Lower leg skin (tissue), 4 donors: ENCODE data around the gene IPCEF1. TPM values are rescaled to one million over a fixed set of nuclear protein-coding genes. Genes with fewer than 3 reads are reported as not detected.

Source experiments
- DNase-seq, 2 donors: peaks; one replicate each; pipeline ENCODE4 v3.0.0-alpha.2; 2019; ENCODE audit warnings: low spot score in 2 of 2
- H3K4me3 ChIP-seq: fragments of 200-600 bp; sonication (generic); 2 replicates; pipeline ENCODE4 v1.5.1; 2017; ENCODE audit warnings: mild to moderate bottlenecking, low read depth; ENCODE audit not compliant: poor library complexity, severe bottlenecking
- CTCF ChIP-seq, 3 donors: fragments of 450-650 bp; IDR thresholded peaks; one replicate each; pipeline ENCODE4 v1.5.1; 2016; ENCODE audit warnings: antibody characterized with exemption in 3 of 3, mild to moderate bottlenecking in 3 of 3, moderate library complexity in 2 of 3
- POLR2A ChIP-seq, 2 donors: fragments of 450-650 bp; IDR thresholded peaks; one replicate each; pipeline ENCODE4 v1.6.1; 2016 to 2017; ENCODE audit warnings: antibody characterized with exemption in 2 of 2, mild to moderate bottlenecking in 1 of 2, moderate library complexity in 1 of 2
- WGBS, 2 donors: methylation state at CpG; one replicate each; pipeline ENCODE4 v1.1.5; 2018; 5-methylcytosine and 5-hydroxymethylcytosine counted together
- intact Hi-C: fragments of 100-400 bp; cut with DNase I; formaldehyde crosslinking; loops from one replicate; pipeline ENCODE4 v1.15.0; 2023; ENCODE audit warnings: low total_unique reads
- total RNA-seq, 4 donors: library from RNA; depleted of rRNA; stranded (reverse); fragments of >200 nt; gene quantifications; one replicate each; pipeline ENCODE4 v1.1.0, GENCODE V29; 2016

Gene IPCEF1
- total RNA-seq, 4 donors from 2014 or later = 0.67 to 1.7 (median 0.97) TPM

GRCh38 chr6:154236646-154237301 lies 119.8 kb downstream of the IPCEF1 start:
- intact Hi-C loops = no loop called here
- H3K4me3 ChIP-seq = no peak overlapping the region
- TF ChIP-seq POLR2A (IDR thresholded peaks at IDR 0.05) (no peak), CTCF (IDR thresholded peaks at IDR 0.05) (no peak)
- WGBS, 2 donors = 63% methylated on average over 4 of the region's 4 CpGs
- DNase-seq = no peak

- no peak overlapping the region for H3K4me3 ChIP-seq
- intact Hi-C loops = no loop called here
- 78 to 90% methylated on average over 4 of the region's 4 CpGs for WGBS, 2 donors
- no peak for DNase-seq
- no peak for TF ChIP-seq CTCF (IDR thresholded peaks at IDR 0.05)
- no peak for TF ChIP-seq POLR2A (IDR thresholded peaks at IDR 0.05)
Measured at GRCh38 chr6:154234019-154234772, 122.4 kb downstream of the IPCEF1 start.

- TF ChIP-seq POLR2A (IDR thresholded peaks at IDR 0.05) (no peak), CTCF (IDR thresholded peaks at IDR 0.05) (no peak)
- no peak for DNase-seq
- intact Hi-C loops = no loop called here
- 92 to 93% methylated on average over 2 of the region's 2 CpGs for WGBS, 2 donors
- H3K4me3 ChIP-seq = no peak overlapping the region
Measured at GRCh38 chr6:154233383-154233782, 123.2 kb downstream of the IPCEF1 start.

- H3K4me3 ChIP-seq = no peak overlapping the region
- WGBS, 2 donors = 62 to 73% methylated on average over 7 of the region's 7 CpGs
- intact Hi-C loops = no loop called here
- TF ChIP-seq CTCF (IDR thresholded peaks at IDR 0.05) (no peak), POLR2A (IDR thresholded peaks at IDR 0.05) (no peak)
- no peak for DNase-seq
Measured at GRCh38 chr6:154232013-154232910, 124.3 kb downstream of the IPCEF1 start.

DNA sequence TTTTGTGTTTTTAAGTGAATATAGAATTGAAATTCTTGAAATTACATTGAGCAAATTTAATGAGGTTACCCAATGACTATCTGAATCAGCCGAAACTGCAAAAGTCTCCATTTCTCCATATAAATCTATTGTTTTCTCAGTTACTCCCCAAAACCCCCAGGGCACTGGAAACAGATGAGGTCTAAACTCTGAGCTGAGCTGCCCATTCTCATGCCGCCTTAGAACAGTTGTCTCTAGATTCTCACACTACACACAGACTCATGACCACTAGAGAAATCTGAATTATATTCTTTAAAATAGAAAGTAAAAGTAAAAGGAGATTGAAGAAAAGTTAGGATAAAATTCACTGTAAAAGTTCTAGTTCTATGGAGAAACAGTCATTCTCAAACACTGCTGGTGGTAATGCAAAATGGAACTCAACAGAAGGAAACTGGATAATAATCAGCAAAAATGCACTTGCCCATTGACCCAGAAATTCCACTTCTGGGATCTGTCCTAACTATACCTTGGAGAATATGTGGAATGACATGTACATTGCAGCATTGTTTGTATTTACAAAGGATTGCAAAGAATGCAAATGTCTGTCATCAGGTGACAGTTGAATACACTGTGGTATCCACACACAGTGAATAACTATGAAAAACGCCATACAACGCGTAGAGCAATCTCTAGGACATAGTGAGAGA lies 125.5 kb downstream of the IPCEF1 start:
- no peak overlapping the region for H3K4me3 ChIP-seq
- DNase-seq = no peak
- intact Hi-C loops = no loop called here
- TF ChIP-seq POLR2A (IDR thresholded peaks at IDR 0.05) = no peak
- no peak for TF ChIP-seq CTCF (IDR thresholded peaks at IDR 0.05)
- 89 to 92% methylated on average over 5 of the region's 5 CpGs for WGBS, 2 donors
